Gastrocnemius medialis (tissue), 4 donors: ENCODE data around the gene IFT122.

Experiments
- CTCF ChIP-seq, 5 experiments: fragments of 450-650 bp in 3 of 5; fragments of 200-600 bp in 2 of 5; sonication (generic) in 2 of 5; IDR thresholded peaks in 4 of 5; conservative IDR thresholded peaks in 1 of 5; 1 replicate in 4 of 5; 2 replicates in 1 of 5; pipeline ENCODE4 v1.5.1; 2016 to 2019; ENCODE audit warnings: antibody characterized with exemption in 5 of 5, mild to moderate bottlenecking in 3 of 5, moderate library complexity in 3 of 5
- POLR2A ChIP-seq, 2 donors: fragments of 450-650 bp; IDR thresholded peaks; one replicate each; pipeline ENCODE4 v1.6.1; 2017; ENCODE audit warnings: antibody characterized with exemption in 2 of 2, mild to moderate bottlenecking in 2 of 2, moderate library complexity in 2 of 2

GRCh38 chr3:129448186-129448895 is 8.3 kb downstream of the IFT122 start:
- no peak for TF ChIP-seq CTCF (IDR thresholded peaks at IDR 0.05 in 4 of 5, conservative IDR thresholded peaks at IDR 0.05 in 1 of 5)
- no peak for TF ChIP-seq POLR2A (IDR thresholded peaks at IDR 0.05)
